Ramos (cell line): ENCODE measurements around the gene TOR1AIP1.
"Not testable (repeated sequence)": the region's sequence is repeated elsewhere in the genome, so short reads cannot be mapped to it uniquely, and the experiment has no call there.

ENCODE experiments used
- in situ Hi-C: fragments of 300-500 bp; cut with MboI; formaldehyde crosslinking; loops from one replicate; pipeline ENCODE4 v1.14.3; 2022; ENCODE audit warnings: low sequenced_read_pairs; ENCODE audit not compliant: unreplicated experiment

The TOR1AIP1 gene

GRCh38 chr1:179935909-179936496 is 53.9 kb downstream of the TOR1AIP1 start:
- in situ Hi-C loops, result no loop called here

- in situ Hi-C loops, result no loop called here
These were observed 55.7 kb downstream of the TOR1AIP1 start for GRCh38 chr1:179937668-179938254.

GRCh38 chr1:179938752-179939151 is 56.7 kb downstream of the TOR1AIP1 start:
- in situ Hi-C loops, result no loop called here

- in situ Hi-C loops, result no loop called here
These were observed 57.9 kb downstream of the TOR1AIP1 start for GRCh38 chr1:179939941-179940340.

GRCh38 chr1:179941454-179941853 is 59.4 kb downstream of the TOR1AIP1 start:
- in situ Hi-C loops, result no loop called here

- in situ Hi-C loops, result no loop called here
These were observed 68.6 kb downstream of the TOR1AIP1 start for GRCh38 chr1:179950651-179951050.

GRCh38 chr1:179951383-179952144 is 69.5 kb downstream of the TOR1AIP1 start:
- in situ Hi-C loops, result no loop called here

- in situ Hi-C loops, result no loop called here
These were observed 70.1 kb downstream of the TOR1AIP1 start for GRCh38 chr1:179952186-179952585.

GRCh38 chr1:179953974-179954492 is 71.9 kb downstream of the TOR1AIP1 start:
- in situ Hi-C loops, result no loop called here

GRCh38 chr1:179954493-179955286 is 72.6 kb downstream of the TOR1AIP1 start, which contains the start of gene CEP350:
Gene CEP350, plus strand, starts transcription at chr1:179954810. Its CDS starts 31,372 bp downstream, at chr1:179986182.
- in situ Hi-C loops, result no loop called here

- in situ Hi-C loops, result no loop called here
These were observed 73.2 kb downstream of the TOR1AIP1 start for GRCh38 chr1:179955287-179955680.

GRCh38 chr1:179955731-179956130 is 73.6 kb downstream of the TOR1AIP1 start:
- in situ Hi-C loops, result no loop called here

- in situ Hi-C loops, result no loop called here
These were observed 76.3 kb downstream of the TOR1AIP1 start for GRCh38 chr1:179958359-179958758.

- in situ Hi-C loops, result not testable (repeated sequence)
These were observed 80.1 kb downstream of the TOR1AIP1 start for GRCh38 chr1:179962168-179962567.

GRCh38 chr1:179966551-179966950 is 84.5 kb downstream of the TOR1AIP1 start:
- in situ Hi-C loops, result no loop called here

- in situ Hi-C loops, result no loop called here
These were observed 86.4 kb downstream of the TOR1AIP1 start for GRCh38 chr1:179968284-179968993.

- in situ Hi-C loops, result no loop called here
These were observed 87.2 kb downstream of the TOR1AIP1 start for GRCh38 chr1:179968994-179969919.
